DMS 273 treated with DMSO at 0.1 percent for 48 hours (cell line): ENCODE data around the gene PPP2R3B.

Experiments used
- DNase-seq: peaks from one replicate; lab custom pipeline; 2025; lab: John Stamatoyannopoulos, UW

PPP2R3B gene

GRCh38 chrX:370963-371745, 15.6 kb downstream of the PPP2R3B start:
- no peak for DNase-seq

- DNase-seq = no peak
Observed at GRCh38 chrX:370244-370962, 16.3 kb downstream of the PPP2R3B start.

- DNase-seq = no peak
Observed at GRCh38 chrX:369563-370101, 17.1 kb downstream of the PPP2R3B start.

- no peak for DNase-seq
Observed at GRCh38 chrX:368811-369562, 17.7 kb downstream of the PPP2R3B start.

DNA sequence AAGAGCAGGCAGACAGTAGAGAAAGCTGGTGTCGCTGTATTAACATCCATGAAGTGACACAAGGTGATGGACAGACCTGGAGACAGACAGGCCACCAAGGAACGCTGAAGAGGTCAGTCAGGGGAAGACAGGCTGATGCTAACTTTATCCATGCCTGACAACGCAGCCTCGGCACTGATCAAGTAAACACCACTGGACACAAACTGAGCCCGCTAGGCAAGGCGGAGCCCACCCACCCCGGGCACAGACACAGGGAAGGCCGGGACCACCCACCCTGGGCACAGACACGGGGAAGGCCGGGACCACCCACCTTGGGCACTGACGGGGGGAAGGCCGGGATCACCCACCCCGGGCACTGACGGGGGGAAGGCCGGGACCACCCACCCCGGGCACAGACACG, 18.8 kb downstream of the PPP2R3B start:
- no peak for DNase-seq

GRCh38 chrX:367349-367748, 19.4 kb downstream of the PPP2R3B start:
- no peak for DNase-seq

DNA sequence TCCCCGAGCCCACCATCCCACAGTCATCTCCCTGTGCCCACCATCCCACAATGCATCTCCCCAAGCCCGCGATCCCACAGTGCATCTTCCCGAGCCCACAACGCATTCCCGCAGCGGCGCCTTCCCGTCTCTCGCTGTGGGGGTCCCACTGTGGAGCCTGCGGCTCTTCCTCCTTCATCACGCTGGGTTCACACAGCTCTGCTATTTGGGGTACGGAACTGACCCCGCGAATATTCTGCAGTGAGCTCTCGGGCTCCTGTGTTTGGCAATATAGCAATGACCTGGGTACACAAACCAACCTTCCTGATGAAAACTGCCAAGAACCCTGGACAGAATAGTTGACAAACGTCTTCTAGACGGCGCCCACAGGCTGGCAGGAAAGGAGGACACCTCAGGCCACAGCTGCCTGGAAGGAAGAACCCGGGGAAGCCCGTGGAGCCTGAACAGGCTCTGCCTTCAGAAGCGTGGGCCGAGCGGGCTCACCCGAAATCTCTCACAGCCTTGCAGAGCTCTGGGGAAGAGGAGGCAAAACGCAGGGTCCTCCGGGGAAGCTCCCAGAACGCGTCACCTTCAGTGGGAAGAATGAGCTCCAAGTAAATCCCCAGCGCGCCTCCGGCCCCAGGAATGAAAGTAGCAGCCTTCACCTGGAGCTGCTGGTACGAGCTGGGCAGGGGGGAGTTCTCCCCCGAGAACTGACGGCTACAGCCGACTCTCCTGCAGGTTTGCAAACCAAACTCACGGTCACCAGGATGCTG, 22.9 kb downstream of the PPP2R3B start:
- no peak for DNase-seq

GRCh38 chrX:362937-363620, 23.6 kb downstream of the PPP2R3B start:
- DNase-seq = no peak

GRCh38 chrX:362351-362750, 24.4 kb downstream of the PPP2R3B start:
- no peak for DNase-seq

DNA sequence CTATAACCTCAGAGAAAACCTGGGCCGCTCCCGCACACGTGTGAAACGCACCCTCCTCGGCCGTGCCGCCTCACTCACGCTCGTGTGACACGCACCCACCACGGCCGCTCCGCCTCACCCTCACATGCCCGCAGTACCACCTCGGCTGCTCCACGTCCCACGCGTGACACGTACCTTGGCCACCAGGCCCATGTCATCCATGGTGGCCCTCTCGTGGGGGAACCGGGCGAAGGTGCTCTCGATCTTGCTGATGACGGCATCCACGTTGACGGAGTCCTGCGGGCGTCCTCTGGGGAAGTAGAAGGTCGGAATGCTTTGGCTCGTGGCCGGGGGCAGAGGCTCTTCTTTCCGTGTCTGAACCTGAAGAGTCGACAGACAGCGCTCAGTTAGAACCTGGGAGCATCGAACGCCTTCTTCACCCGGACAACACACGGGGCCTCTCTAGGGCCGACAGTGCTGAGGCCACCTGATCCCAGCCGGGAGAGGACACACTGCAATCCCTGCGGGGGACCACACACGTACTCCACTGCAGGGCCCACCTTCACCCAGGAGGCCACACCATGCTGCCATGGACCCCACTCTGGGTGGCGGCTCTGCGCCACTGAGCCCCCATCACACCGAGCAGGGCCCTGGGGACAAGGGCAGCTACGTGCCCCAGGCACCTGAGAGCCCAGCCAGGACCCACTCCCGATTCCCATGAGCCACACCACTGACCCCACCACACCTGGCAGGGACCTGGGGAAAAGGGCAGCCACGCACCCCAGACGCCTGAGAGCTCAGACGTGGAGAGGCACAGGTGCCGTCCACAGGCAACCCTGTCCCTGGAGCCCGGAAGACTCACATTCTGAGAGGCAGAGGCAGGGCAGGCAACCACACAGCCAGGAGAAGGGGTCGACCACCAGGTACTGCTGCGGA, 25.2 kb downstream of the PPP2R3B start:
- DNase-seq = no peak

DNA sequence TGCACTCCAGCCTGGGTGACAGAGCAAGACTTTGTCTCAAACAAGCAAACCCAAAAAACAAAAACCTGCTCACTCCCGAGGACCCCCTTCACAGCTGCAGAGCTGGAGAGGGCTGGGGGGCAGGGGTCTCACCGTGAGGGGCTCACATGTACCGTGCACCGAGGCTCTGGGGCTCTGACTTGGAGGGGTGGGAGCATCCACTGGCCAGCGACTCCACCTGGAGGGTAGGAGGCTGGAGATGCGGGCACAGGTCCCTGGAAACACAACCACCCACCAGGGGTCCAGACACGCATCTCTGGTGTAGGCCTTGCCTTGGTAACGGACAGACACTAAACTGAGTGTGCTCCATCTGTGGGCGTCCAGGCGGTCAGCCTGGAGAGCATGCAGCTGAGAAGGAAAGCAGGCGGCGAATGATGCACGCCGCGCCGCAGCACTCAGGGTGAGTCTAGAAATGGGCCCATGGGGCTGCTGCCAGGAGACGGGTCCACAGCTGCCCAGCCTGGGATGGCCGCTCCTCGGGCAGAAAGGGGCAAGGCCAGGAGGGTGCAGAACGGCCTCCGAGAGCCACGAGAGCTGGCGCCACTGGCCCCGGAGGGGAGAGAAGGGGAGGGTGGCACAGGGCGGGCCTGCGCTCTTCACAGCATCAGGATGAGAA, 26.1 kb downstream of the PPP2R3B start:
- no peak for DNase-seq

DNA sequence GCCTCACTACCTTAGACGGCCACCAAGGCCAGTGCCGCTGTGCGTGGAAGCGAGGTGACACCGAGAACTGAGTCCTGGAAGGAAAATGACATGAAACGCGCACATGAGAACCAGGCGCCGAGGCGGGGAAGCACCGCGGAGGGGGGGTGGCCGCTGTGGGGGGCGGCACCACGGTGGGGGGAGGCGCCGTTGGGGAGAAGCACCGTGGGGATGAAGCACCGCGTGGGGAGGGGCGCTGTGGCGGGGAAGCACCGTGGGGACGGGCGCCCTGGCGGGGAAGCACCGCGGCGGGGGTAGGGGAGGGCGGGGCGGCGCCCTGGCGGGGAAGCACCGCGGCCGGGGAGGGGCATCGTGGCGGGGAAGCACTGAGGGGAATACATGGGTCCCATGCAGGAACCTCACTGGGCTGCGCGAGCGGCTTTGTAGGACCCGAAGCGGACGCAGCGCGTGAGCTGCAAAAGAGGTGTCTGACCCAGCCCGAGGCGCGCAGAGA, 28.0 kb downstream of the PPP2R3B start:
- no peak for DNase-seq

GRCh38 chrX:357693-358471, 28.8 kb downstream of the PPP2R3B start:
- DNase-seq = no peak

GRCh38 chrX:357035-357692, 29.5 kb downstream of the PPP2R3B start:
- DNase-seq = no peak

GRCh38 chrX:356385-357034, 30.2 kb downstream of the PPP2R3B start:
- no peak for DNase-seq

DNA sequence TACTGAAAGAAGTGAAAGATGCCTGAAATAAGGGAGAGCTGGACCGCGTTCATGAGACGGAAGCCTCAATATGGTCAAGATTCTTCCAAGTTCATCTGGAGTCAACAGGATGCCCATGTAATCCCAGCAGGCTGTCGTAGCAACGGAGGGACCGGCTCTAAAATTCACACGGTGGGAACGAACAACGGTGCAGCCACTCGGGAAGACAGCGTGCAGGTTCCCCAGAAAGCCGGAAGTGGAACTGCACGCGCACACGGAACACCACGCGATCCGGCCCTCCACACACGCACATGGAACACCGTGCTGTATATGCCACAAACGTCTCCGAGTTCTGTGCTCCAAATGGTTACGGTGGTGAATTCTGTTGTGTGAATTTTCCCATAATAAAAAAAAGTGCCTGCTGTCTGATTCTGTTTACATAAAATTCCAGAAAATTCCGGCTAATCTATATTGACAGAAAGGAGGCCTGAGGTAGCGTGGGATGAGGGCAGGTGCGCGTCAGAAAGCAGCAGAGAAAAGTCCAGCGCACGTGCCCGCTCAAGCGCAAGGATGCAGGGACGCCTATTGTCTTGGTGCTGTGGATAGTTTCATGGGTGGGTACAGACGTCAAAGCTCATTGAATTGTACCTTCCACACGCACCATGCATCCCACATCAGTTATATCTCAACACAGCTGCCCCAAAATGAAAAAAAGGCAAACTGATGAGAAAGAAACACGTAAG, 31.2 kb downstream of the PPP2R3B start:
- no peak for DNase-seq
